ENCODE data around the gene PPM1E.

DNA sequence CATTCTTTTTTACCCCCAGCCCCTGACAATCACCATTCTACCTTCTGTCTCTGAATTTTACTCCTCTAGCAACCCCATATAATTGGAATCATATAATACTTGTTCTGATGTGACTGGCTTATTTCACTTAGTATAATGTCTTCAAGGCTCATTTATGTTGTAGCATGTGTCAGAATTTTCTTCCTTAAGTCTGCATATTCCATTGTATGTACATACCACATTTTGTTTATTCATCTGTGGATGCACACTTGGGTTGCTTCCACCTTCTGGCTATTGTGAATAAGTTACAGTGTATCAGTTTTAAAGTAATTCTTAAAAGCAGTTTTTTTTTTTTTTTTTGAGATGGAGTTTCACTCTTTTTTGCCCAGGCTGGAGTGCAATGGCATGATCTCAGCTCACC lies 24.7 kb upstream of the PPM1E start:
- TF ChIP-seq, protein P1, sequence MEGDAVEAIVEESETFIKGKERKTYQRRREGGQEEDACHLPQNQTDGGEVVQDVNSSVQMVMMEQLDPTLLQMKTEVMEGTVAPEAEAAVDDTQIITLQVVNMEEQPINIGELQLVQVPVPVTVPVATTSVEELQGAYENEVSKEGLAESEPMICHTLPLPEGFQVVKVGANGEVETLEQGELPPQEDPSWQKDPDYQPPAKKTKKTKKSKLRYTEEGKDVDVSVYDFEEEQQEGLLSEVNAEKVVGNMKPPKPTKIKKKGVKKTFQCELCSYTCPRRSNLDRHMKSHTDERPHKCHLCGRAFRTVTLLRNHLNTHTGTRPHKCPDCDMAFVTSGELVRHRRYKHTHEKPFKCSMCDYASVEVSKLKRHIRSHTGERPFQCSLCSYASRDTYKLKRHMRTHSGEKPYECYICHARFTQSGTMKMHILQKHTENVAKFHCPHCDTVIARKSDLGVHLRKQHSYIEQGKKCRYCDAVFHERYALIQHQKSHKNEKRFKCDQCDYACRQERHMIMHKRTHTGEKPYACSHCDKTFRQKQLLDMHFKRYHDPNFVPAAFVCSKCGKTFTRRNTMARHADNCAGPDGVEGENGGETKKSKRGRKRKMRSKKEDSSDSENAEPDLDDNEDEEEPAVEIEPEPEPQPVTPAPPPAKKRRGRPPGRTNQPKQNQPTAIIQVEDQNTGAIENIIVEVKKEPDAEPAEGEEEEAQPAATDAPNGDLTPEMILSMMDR (IDR thresholded peaks at IDR 0.05) = no peak
- no peak for TF ChIP-seq POLR2A (IDR thresholded peaks at IDR 0.05)
- TF ChIP-seq EP300 (IDR thresholded peaks at IDR 0.05) = no peak
